Osteoblast (primary cell): Measurements from ENCODE around the gene EYS. TPM values are rescaled to one million over a fixed set of nuclear protein-coding genes. Genes with fewer than 3 reads are reported as not detected.

Experiments
- DNase-seq: peaks from one replicate; pipeline ENCODE4 v3.0.0; 2011; ENCODE audit warnings: low spot score, mixed read lengths; ENCODE audit not compliant: insufficient read length; ENCODE audit errors: missing footprints
- H2AFZ ChIP-seq: 2 replicates; pipeline ENCODE4 v1.6.0; 2011; ENCODE audit warnings: mild to moderate bottlenecking, low read length
- H3K27ac ChIP-seq: 2 replicates; pipeline ENCODE4 v1.5.1; 2011; ENCODE audit warnings: mild to moderate bottlenecking, low read depth, low read length, moderate library complexity
- H3K27me3 ChIP-seq: 2 replicates; pipeline ENCODE4 v1.6.0; 2012; ENCODE audit warnings: mild to moderate bottlenecking, control low read depth, inconsistent platforms, low read length, moderate library complexity; ENCODE audit not compliant: insufficient read depth
- H3K36me3 ChIP-seq: 2 replicates; pipeline ENCODE4 v1.5.1; 2011; ENCODE audit warnings: mild to moderate bottlenecking, low read length, control low read depth, moderate library complexity; ENCODE audit not compliant: insufficient read depth
- H3K4me1 ChIP-seq: 2 replicates; pipeline ENCODE4 v1.5.1; 2011; ENCODE audit warnings: mild to moderate bottlenecking, low read length, control low read depth, moderate library complexity; ENCODE audit not compliant: insufficient read depth
- H3K4me2 ChIP-seq: 2 replicates; pipeline ENCODE4 v1.6.0; 2011; ENCODE audit warnings: mild to moderate bottlenecking, low read length; ENCODE audit not compliant: insufficient read depth
- H3K4me3 ChIP-seq: fragments of 200-600 bp; sonication (generic); 3 replicates; pipeline ENCODE4 v1.5.1; 2012; ENCODE audit warnings: mild to moderate bottlenecking, low read length, inconsistent platforms; ENCODE audit not compliant: insufficient read depth
- H3K79me2 ChIP-seq: 2 replicates; pipeline ENCODE4 v1.6.0; 2012; ENCODE audit warnings: mild to moderate bottlenecking, low read length, control low read depth, inconsistent platforms; ENCODE audit not compliant: insufficient read depth
- H3K9me3 ChIP-seq: 2 replicates; pipeline ENCODE4 v1.5.1; 2011; ENCODE audit warnings: low read depth, low read length, control low read depth
- H4K20me1 ChIP-seq: 2 replicates; pipeline ENCODE4 v1.6.0; 2012; ENCODE audit warnings: mild to moderate bottlenecking, low read length, control low read depth; ENCODE audit not compliant: insufficient read depth
- total RNA-seq: library from RNA; depleted of rRNA; stranded (reverse); fragments of >200 nt; gene quantifications from 2 replicates; pipeline ENCODE4 v1.2.3, GENCODE V29; 2012
- TF ChIP-seq, protein P1 (sequence below): IDR thresholded peaks from 2 replicates; pipeline ENCODE4 v1.5.1; 2011; ENCODE audit warnings: mild to moderate bottlenecking, low read depth, low read length, moderate library complexity; ENCODE audit errors: extremely low read depth

The EYS gene
- total RNA-seq, 1 donor: under 0.01 TPM

DNA sequence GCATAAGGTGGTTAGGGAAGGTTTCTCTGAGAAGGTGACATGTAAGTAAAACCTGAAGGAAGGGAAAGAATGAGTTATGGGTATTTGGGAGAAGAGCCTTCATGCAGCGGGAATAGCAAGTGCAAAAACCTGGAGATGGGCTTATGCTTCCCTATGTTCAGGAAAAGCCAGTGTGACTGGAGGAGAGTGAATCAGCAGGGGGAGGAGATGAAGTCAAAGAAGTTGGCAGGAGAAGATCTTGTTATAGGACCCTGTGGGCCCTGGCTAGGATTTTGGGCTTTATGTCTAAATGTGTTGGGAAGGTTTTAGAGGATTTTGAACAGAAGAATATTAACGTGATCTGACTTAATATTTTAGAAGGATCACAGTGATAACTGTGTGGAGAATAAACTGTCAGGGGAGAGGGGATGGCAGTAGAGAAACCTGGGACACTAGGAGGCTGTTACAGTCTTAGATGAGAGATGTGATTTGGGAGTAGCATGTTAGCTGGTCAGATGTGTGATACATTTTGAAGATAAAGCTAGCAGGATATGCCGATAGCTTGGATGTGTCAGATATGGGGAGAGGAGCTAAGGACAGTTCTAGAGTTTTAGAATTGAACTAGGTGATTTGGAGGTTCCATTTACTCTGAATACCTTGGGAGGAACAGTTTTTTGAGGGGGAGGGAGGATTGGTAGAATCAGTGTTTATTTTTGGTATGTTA, 2030.5 kb downstream of the EYS start:
- H4K20me1 ChIP-seq: peaks cover 21% of the 10 kb centered on the region
- H2AFZ ChIP-seq: no peak overlapping the region
- no peak overlapping the region for H3K4me2 ChIP-seq
- H3K27ac ChIP-seq: no peak overlapping the region
- TF ChIP-seq, protein P1, sequence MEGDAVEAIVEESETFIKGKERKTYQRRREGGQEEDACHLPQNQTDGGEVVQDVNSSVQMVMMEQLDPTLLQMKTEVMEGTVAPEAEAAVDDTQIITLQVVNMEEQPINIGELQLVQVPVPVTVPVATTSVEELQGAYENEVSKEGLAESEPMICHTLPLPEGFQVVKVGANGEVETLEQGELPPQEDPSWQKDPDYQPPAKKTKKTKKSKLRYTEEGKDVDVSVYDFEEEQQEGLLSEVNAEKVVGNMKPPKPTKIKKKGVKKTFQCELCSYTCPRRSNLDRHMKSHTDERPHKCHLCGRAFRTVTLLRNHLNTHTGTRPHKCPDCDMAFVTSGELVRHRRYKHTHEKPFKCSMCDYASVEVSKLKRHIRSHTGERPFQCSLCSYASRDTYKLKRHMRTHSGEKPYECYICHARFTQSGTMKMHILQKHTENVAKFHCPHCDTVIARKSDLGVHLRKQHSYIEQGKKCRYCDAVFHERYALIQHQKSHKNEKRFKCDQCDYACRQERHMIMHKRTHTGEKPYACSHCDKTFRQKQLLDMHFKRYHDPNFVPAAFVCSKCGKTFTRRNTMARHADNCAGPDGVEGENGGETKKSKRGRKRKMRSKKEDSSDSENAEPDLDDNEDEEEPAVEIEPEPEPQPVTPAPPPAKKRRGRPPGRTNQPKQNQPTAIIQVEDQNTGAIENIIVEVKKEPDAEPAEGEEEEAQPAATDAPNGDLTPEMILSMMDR: no peak
- peaks cover 74% of the 10 kb centered on the region for H3K79me2 ChIP-seq
- no peaks in the 10 kb centered on the region for H3K27me3 ChIP-seq
- H3K36me3 ChIP-seq: peaks cover 3% of the 10 kb centered on the region
- no peaks in the 10 kb centered on the region for H3K4me1 ChIP-seq
- DNase-seq: no peak
- H3K9me3 ChIP-seq: no peaks in the 10 kb centered on the region
- no peak overlapping the region for H3K4me3 ChIP-seq

DNA sequence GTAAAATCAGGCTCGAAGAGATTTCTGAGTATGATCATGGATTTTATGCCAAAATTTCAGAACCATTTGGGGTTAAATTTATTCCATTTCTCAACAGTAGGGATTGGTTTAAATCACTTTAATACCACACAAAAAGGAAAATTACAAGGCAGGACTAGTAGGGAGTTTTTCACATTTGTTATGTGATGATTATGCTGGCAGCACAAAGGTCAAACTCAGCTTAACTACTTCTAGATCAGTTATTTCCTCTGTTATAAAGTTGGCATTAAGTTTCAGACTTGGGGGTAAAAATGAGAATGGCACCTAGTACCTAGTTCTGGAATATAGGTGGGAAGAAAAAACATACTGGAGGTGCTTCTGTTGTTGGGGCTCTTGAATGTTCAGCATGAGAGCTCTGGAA, 2031.9 kb downstream of the EYS start:
- no peaks in the 10 kb centered on the region for H3K9me3 ChIP-seq
- H3K27ac ChIP-seq: no peak overlapping the region
- peaks cover 77% of the 10 kb centered on the region for H3K79me2 ChIP-seq
- H3K4me1 ChIP-seq: no peaks in the 10 kb centered on the region
- H3K4me2 ChIP-seq: no peak overlapping the region
- no peaks in the 10 kb centered on the region for H3K27me3 ChIP-seq
- peaks cover 28% of the 10 kb centered on the region for H4K20me1 ChIP-seq
- no peak for DNase-seq
- no peak overlapping the region for H3K4me3 ChIP-seq
- peaks cover 1% of the 10 kb centered on the region for H3K36me3 ChIP-seq
- TF ChIP-seq, protein P1: no peak
- no peak overlapping the region for H2AFZ ChIP-seq

- Histone ChIP-seq H3K4me2 (no peak overlapping the region), H2AFZ (no peak overlapping the region), H3K27me3 (no peaks in the 10 kb centered on the region), H3K27ac (no peak overlapping the region), H3K4me1 (no peaks in the 10 kb centered on the region), H3K4me3 (no peak overlapping the region), H3K36me3 (no peaks in the 10 kb centered on the region), H4K20me1 (peaks cover 32% of the 10 kb centered on the region), H3K9me3 (no peaks in the 10 kb centered on the region), H3K79me2 (peaks cover 77% of the 10 kb centered on the region)
- TF ChIP-seq, protein P1: no peak
- no peak for DNase-seq
Observed at GRCh38 chr6:63674635-63675034, 2032.4 kb downstream of the EYS start.

DNA sequence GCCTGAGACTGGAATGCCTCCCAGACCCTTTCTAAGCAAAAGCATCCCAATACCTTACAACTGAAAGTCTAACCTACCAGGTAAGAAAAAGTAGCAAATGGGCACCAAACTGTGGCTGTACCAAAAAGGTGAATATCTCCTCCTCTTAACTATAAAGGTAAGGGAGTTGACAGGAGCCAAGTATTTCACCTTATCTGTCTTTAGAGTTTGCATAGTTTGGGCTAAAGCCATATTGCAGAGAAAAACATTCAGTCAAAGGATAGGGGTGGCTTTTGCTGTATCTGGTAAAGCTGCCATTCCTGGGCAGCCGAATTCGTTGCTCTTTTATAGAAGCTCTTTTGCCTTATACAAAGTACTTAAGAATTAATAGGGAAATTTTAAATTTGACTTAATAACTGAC, 2033.3 kb downstream of the EYS start:
- Histone ChIP-seq H3K4me3 (no peak overlapping the region), H3K27ac (no peak overlapping the region), H3K36me3 (no peaks in the 10 kb centered on the region), H3K9me3 (no peaks in the 10 kb centered on the region), H3K4me1 (no peaks in the 10 kb centered on the region), H3K4me2 (no peak overlapping the region), H3K79me2 (peaks cover 77% of the 10 kb centered on the region), H4K20me1 (peaks cover 34% of the 10 kb centered on the region), H2AFZ (no peak overlapping the region), H3K27me3 (no peaks in the 10 kb centered on the region)
- TF ChIP-seq, protein P1: no peak
- no peak for DNase-seq
